HepG2 (cell line): ENCODE results near the gene NPFFR1.

ENCODE experiments used
- TAF1 ChIP-seq: sonication (generic); formaldehyde crosslinking; IDR thresholded peaks from 2 replicates; pipeline ENCODE4 v1.4.0; 2020; ENCODE audit warnings: missing genetic modification reagents
- ZNF12 ChIP-seq: sonication (generic); formaldehyde crosslinking; IDR thresholded peaks from 2 replicates; pipeline ENCODE4 v1.5.0; 2020; ENCODE audit warnings: missing genetic modification reagents
- TF ChIP-seq, protein P1 (sequence below): sonication (generic); formaldehyde crosslinking; IDR thresholded peaks from 2 replicates; pipeline ENCODE4 v1.4.0; 2020; ENCODE audit warnings: mild to moderate bottlenecking, missing genetic modification reagents

DNA sequence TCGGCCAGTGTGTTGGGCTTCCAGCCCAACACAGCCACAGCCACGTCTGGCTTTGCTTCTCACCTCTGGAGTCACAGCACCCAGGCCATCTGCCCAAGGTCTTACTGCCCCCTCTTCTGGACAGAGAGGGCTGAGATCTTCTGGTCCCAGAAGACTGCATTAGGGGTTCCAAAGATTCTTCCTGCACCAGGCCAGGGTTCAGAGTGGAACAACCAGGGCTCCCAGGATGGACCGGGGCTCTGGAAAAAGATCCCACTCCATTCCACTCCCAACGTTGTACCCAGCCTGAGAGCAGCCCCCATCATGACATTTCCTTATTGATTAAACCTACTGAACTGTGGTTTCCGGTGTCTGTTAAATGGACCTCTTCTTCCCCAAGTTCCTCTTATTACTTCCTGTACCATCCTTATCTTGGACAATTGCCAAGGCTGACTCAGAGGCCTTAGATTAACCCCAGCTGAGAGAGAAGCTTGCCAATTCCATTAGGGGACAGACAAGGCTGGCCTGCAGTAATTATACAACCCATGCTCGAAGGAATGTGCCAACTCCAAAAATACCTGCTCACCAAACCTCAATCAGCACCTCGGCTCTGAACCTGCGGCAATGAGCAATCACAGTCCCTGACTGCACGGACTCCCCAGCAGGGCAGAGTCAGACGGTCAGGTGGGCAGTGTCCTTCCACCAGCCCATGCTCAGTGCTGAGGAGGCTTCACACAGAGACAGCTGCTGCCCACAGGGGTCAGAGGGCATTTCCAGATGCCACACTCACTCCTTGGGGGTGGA lies 47.9 kb upstream of the NPFFR1 start:
- TF ChIP-seq TAF1 (CRISPR knock-in tag) (no peak), ZNF12 (CRISPR knock-in tag) (no peak)
- TF ChIP-seq, protein P1, sequence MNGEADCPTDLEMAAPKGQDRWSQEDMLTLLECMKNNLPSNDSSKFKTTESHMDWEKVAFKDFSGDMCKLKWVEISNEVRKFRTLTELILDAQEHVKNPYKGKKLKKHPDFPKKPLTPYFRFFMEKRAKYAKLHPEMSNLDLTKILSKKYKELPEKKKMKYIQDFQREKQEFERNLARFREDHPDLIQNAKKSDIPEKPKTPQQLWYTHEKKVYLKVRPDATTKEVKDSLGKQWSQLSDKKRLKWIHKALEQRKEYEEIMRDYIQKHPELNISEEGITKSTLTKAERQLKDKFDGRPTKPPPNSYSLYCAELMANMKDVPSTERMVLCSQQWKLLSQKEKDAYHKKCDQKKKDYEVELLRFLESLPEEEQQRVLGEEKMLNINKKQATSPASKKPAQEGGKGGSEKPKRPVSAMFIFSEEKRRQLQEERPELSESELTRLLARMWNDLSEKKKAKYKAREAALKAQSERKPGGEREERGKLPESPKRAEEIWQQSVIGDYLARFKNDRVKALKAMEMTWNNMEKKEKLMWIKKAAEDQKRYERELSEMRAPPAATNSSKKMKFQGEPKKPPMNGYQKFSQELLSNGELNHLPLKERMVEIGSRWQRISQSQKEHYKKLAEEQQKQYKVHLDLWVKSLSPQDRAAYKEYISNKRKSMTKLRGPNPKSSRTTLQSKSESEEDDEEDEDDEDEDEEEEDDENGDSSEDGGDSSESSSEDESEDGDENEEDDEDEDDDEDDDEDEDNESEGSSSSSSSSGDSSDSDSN (CRISPR knock-in tag): no peak
